Endothelial cell of umbilical vein (primary cell): ENCODE measurements around the gene MAP1B. TPM values are rescaled to one million over a fixed set of nuclear protein-coding genes. Genes with fewer than 3 reads are reported as not detected.

Experiments
- BruUV-seq: library from RNA; stranded (reverse); fragments of 400-500 nt; replicated peaks from 2 replicates; lab custom pipeline; 2021; lab: Mats Ljungman, UMichigan
- CTCF ChIA-PET: fragments of 300-600, 350-600 bp; sonication (Branson Sonifier 250); formaldehyde crosslinking; loops from one replicate; lab custom pipeline; 2021; ENCODE audit warnings: antibody characterized with exemption, inconsistent platforms; lab: Charles Lee
- POLR2A ChIA-PET: fragments of 300-600, 350-600 bp; sonication (Branson Sonifier 250); formaldehyde crosslinking; loops from one replicate; lab custom pipeline; 2021; ENCODE audit warnings: antibody characterized with exemption, inconsistent platforms; lab: Charles Lee
- DNase-seq: peaks from one replicate; pipeline ENCODE4 v3.0.0-alpha.2; 2011; ENCODE audit warnings: low read depth, low spot score
- FAIRE-seq: peaks from 2 replicates; lab custom pipeline; 2011; peaks lifted over from hg19 to GRCh38; lab: Jason Lieb, UNC
- H2AFZ ChIP-seq: 2 replicates; pipeline ENCODE4 v1.6.0; 2012; ENCODE audit warnings: low read depth, low read length, control low read depth, inconsistent platforms
- H3K27ac ChIP-seq: 2 replicates; pipeline ENCODE4 v1.5.1; 2011; ENCODE audit warnings: low read depth, mild to moderate bottlenecking, control low read depth, low read length, moderate library complexity; ENCODE audit not compliant: insufficient read depth
- H3K27me3 ChIP-seq, 2 experiments: 2 replicates each; pipeline versions ENCODE4 v1.6.0 to v1.6.1; 2011; ENCODE audit warnings: low read length in 2 of 2, mixed read lengths in 1 of 2; ENCODE audit not compliant: control insufficient read depth in 2 of 2, insufficient read depth in 2 of 2
- H3K36me3 ChIP-seq, 2 experiments: 2 replicates in 1 of 2; 3 replicates in 1 of 2; pipeline ENCODE4 v1.5.1; 2011; ENCODE audit warnings: low read length in 2 of 2, mild to moderate bottlenecking in 1 of 2, moderate library complexity in 1 of 2; ENCODE audit not compliant: control insufficient read depth in 2 of 2, insufficient read depth in 2 of 2; ENCODE audit errors: extremely low read depth in 1 of 2
- H3K4me1 ChIP-seq: 3 replicates; pipeline ENCODE4 v1.5.1; 2011; ENCODE audit warnings: mild to moderate bottlenecking, low read length; ENCODE audit not compliant: control insufficient read depth, insufficient read depth; ENCODE audit errors: extremely low read depth
- H3K4me2 ChIP-seq: 2 replicates; pipeline ENCODE4 v1.6.1; 2011; ENCODE audit warnings: low read length, control low read depth, mixed read lengths; ENCODE audit not compliant: insufficient read depth
- H3K4me3 ChIP-seq, 3 experiments: fragments of 200-600 bp in 1 of 3; sonication (generic), shearing (Covaris generic) in 1 of 3; replicated peaks in 1 of 3; 2 replicates each; pipeline ENCODE4 v1.5.1; 2011 to 2016; ENCODE audit warnings: control low read depth in 3 of 3, low read length in 3 of 3, mild to moderate bottlenecking in 2 of 3, inconsistent platforms in 1 of 3, low read depth in 1 of 3, moderate library complexity in 1 of 3; ENCODE audit not compliant: insufficient read depth in 1 of 3
- H3K79me2 ChIP-seq: 2 replicates; pipeline ENCODE4 v1.6.0; 2012; ENCODE audit warnings: low read length, inconsistent platforms; ENCODE audit not compliant: control insufficient read depth, insufficient read depth
- H3K9ac ChIP-seq: replicated peaks from 2 replicates; pipeline ENCODE3; 2011; ENCODE audit warnings: low read length, control low read depth; ENCODE audit not compliant: insufficient read depth; ENCODE audit errors: extremely low read depth
- H3K9me1 ChIP-seq: replicated peaks from 3 replicates; pipeline ENCODE4 v1.6.0; 2011; ENCODE audit warnings: mild to moderate bottlenecking, low read length; ENCODE audit not compliant: control insufficient read depth, insufficient read depth; ENCODE audit errors: extremely low read depth
- H3K9me3 ChIP-seq: replicated peaks from 2 replicates; pipeline ENCODE4 v1.5.1; 2012; ENCODE audit warnings: low read length, inconsistent platforms; ENCODE audit not compliant: control insufficient read depth, insufficient read depth
- H4K20me1 ChIP-seq: replicated peaks from 2 replicates; pipeline ENCODE3; 2011; ENCODE audit warnings: mild to moderate bottlenecking, low read length; ENCODE audit not compliant: control insufficient read depth, insufficient read depth; ENCODE audit errors: extremely low read depth
- CTCF ChIP-seq, 2 donors: IDR thresholded peaks; 1 replicate in 1 of 2; 2 replicates in 1 of 2; pipeline ENCODE4 v1.5.1; 2011; ENCODE audit warnings: low read length in 2 of 2, mild to moderate bottlenecking in 2 of 2, moderate library complexity in 2 of 2, control low read depth in 1 of 2, inconsistent platforms in 1 of 2, low read depth in 1 of 2; ENCODE audit not compliant: insufficient read depth in 1 of 2; ENCODE audit errors: extremely low read depth in 1 of 2
- EZH2 ChIP-seq: IDR thresholded peaks from 2 replicates; pipeline ENCODE4 v1.6.1; 2012; ENCODE audit warnings: borderline replicate concordance, low read depth, mild to moderate bottlenecking, moderate library complexity, low read length, inconsistent platforms; ENCODE audit not compliant: severe bottlenecking
- FOS ChIP-seq: IDR thresholded peaks from 2 replicates; pipeline ENCODE4 v1.6.1; 2011; ENCODE audit warnings: mild to moderate bottlenecking, low read length, moderate library complexity, borderline replicate concordance; ENCODE audit not compliant: insufficient read depth
- GATA2 ChIP-seq: IDR thresholded peaks from 2 replicates; pipeline ENCODE4 v1.7.0; 2011; ENCODE audit warnings: low read depth, mild to moderate bottlenecking, moderate library complexity, mixed read lengths, low read length; ENCODE audit not compliant: insufficient read length, insufficient read depth
- JUN ChIP-seq: IDR thresholded peaks from 2 replicates; pipeline ENCODE4 v1.6.1; 2011; ENCODE audit warnings: borderline replicate concordance, low read depth; ENCODE audit not compliant: insufficient read length, insufficient read depth
- MAX ChIP-seq: IDR thresholded peaks from 2 replicates; pipeline ENCODE4 v1.6.1; 2011; ENCODE audit not compliant: insufficient read depth, insufficient read length
- MYC ChIP-seq: IDR thresholded peaks from one replicate; pipeline ENCODE4 v1.6.1; 2011; ENCODE audit warnings: mild to moderate bottlenecking, low read depth, low read length
- POLR2A ChIP-seq: IDR thresholded peaks from 2 replicates; pipeline ENCODE4 v1.6.1; 2012; ENCODE audit warnings: low read depth, mild to moderate bottlenecking, control low read depth, low read length
- POLR2AphosphoS5 ChIP-seq: IDR thresholded peaks from 2 replicates; pipeline ENCODE4 v1.6.1; 2012; ENCODE audit warnings: low read depth, mild to moderate bottlenecking, control low read depth, low read length, moderate library complexity; ENCODE audit not compliant: insufficient read depth
- dilution Hi-C: fragments of 300-500 bp; cut with MboI; formaldehyde crosslinking; loops from one replicate; pipeline ENCODE4 v1.15.0; 2019; ENCODE audit warnings: low sequenced_read_pairs; ENCODE audit not compliant: extremely low pct_ligation_motif_present
- intact Hi-C: fragments of 100-400 bp; cut with micrococcal nuclease; formaldehyde crosslinking; loops from one replicate; pipeline ENCODE4 v1.10.0; 2022
- polyA plus RNA-seq, 4 experiments: library from polyadenylated mRNA; depleted of rRNA in 3 of 4; stranded (reverse) in 3 of 4; unstranded in 1 of 4; fragments of >200 nt; gene quantifications; 2 replicates each; pipeline versions ENCODE4 v1.2.1 to v1.2.3, GENCODE V29; 2011 to 2012; ENCODE audit warnings: missing spikeins in 1 of 4
- total RNA-seq: library from RNA; stranded (reverse); gene quantifications from 2 replicates; pipeline ENCODE4 v1.2.3, GENCODE V29; 2021

MAP1B gene
- total and polyA plus RNA-seq, 2 donors (not counting 3 experiments of a cell fraction or from before 2014, with no cell fraction given): 55.9 to 263 TPM

GRCh38 chr5:72129725-72130124 lies 22.4 kb downstream of the MAP1B start:
- Histone ChIP-seq H3K9me1 (no peaks in the 10 kb centered on the region), H4K20me1 (no peaks in the 10 kb centered on the region), H3K4me1 (peaks cover 57% of the 10 kb centered on the region), H3K4me3 (no peak overlapping the region), H3K9ac (no peak overlapping the region), H3K4me2 (no peak overlapping the region), H3K9me3 (no peaks in the 10 kb centered on the region), H3K27ac (no peak overlapping the region), H3K27me3 (no peaks in the 10 kb centered on the region), H2AFZ (no peak overlapping the region), H3K79me2 (peaks cover 71% of the 10 kb centered on the region), H3K36me3 (peaks cover 0 to 6% of the 10 kb centered on the region in 2 experiments)
- ChIA-PET POLR2A (interaction anchor here (0.7 kb wide), 1 partner anchor 104 kb away, joined by 3 read pairs; no protein-coding TSS in a partner anchor), CTCF (no interaction called here)
- dilution Hi-C loops: no loop called here
- no peak for TF ChIP-seq POLR2A
- TF ChIP-seq CTCF (IDR thresholded peaks at IDR 0.05; ENCODE audit: extremely low read depth in 1 of 2, insufficient read depth in 1 of 2, low read depth in 1 of 2, low read length in 2 of 2): no peak
- TF ChIP-seq POLR2AphosphoS5: no peak
- TF ChIP-seq FOS: no peak
- no peak for TF ChIP-seq JUN
- TF ChIP-seq MAX: no peak
- TF ChIP-seq MYC: no peak
- no peak for TF ChIP-seq GATA2
- TF ChIP-seq EZH2: no peak
- BruUV-seq: no TSS peak
- DNase-seq: no peak
- intact Hi-C loops: no loop called here
- FAIRE-seq: no peak
